GM23338 (cell line): ENCODE measurements around the gene DNAH17. TPM values are rescaled to one million over a fixed set of nuclear protein-coding genes. Genes with fewer than 3 reads are reported as not detected.

Experiments
- ATAC-seq: fragments of 200-7000 bp; cut with Tn5 transposase; 3 replicates; pipeline ENCODE4 v1.9.1; 2020
- DNase-seq: peaks from one replicate; pipeline ENCODE4 v3.0.0-alpha.2; 2015; ENCODE audit warnings: low spot score
- H2AFZ ChIP-seq: fragments of 200-600 bp; sonication (generic); 2 replicates; pipeline ENCODE4 v1.8.0; 2016; ENCODE audit warnings: antibody characterized with exemption, mild to moderate bottlenecking, moderate library complexity
- H3F3A ChIP-seq: fragments of 200-600 bp; sonication (generic); replicated peaks from 2 replicates; pipeline ENCODE4 v1.8.0; 2017; ENCODE audit warnings: antibody characterized with exemption, mixed run types, low read depth
- H3K27ac ChIP-seq: fragments of 200-600 bp; sonication (generic); 2 replicates; pipeline ENCODE4 v1.6.1; 2016; ENCODE audit warnings: low read depth
- H3K27me3 ChIP-seq: fragments of 200-600 bp; sonication (generic); 2 replicates; pipeline ENCODE4 v1.8.0; 2016; ENCODE audit warnings: mild to moderate bottlenecking, mixed run types, moderate library complexity; ENCODE audit not compliant: insufficient read depth
- H3K36me3 ChIP-seq: fragments of 200-600 bp; sonication (generic); 2 replicates; pipeline ENCODE4 v1.8.0; 2016; ENCODE audit warnings: mild to moderate bottlenecking; ENCODE audit not compliant: insufficient read depth
- H3K4me1 ChIP-seq: fragments of 200-600 bp; sonication (generic); 2 replicates; pipeline ENCODE4 v1.8.0; 2016; ENCODE audit warnings: mild to moderate bottlenecking, moderate library complexity; ENCODE audit not compliant: insufficient read depth
- H3K4me2 ChIP-seq: fragments of 200-600 bp; sonication (generic); 2 replicates; pipeline ENCODE4 v1.7.1; 2017; ENCODE audit warnings: mixed run types
- H3K4me3 ChIP-seq: fragments of 200-600 bp; sonication (generic); 2 replicates; pipeline ENCODE4 v1.6.1; 2016; ENCODE audit warnings: mixed run types
- H3K79me2 ChIP-seq: fragments of 200-600 bp; sonication (generic); replicated peaks from 2 replicates; pipeline ENCODE4 v1.8.0; 2017; ENCODE audit warnings: mild to moderate bottlenecking; ENCODE audit not compliant: insufficient read depth
- H3K9me2 ChIP-seq: fragments of 200-600 bp; sonication (generic); 2 replicates; pipeline ENCODE4 v1.8.0; 2017; ENCODE audit not compliant: insufficient read depth
- H4K20me1 ChIP-seq: fragments of 200-600 bp; sonication (generic); replicated peaks from 2 replicates; pipeline ENCODE4 v1.8.0; 2017; ENCODE audit warnings: mild to moderate bottlenecking; ENCODE audit not compliant: insufficient read depth
- H3K27ac Mint-ChIP-seq: 2 replicates; pipeline ENCODE4 v1.8.0; 2020; ENCODE audit warnings: inconsistent platforms, mild to moderate bottlenecking, moderate library complexity, mixed read lengths
- H3K27me3 Mint-ChIP-seq: 3 replicates; pipeline ENCODE4 v1.8.0; 2022; ENCODE audit warnings: low read depth, mild to moderate bottlenecking, moderate library complexity, mixed read lengths, inconsistent platforms; ENCODE audit not compliant: insufficient read depth, poor library complexity
- H3K36me3 Mint-ChIP-seq: 3 replicates; pipeline ENCODE4 v1.8.0; 2021; ENCODE audit warnings: low read depth, mild to moderate bottlenecking, inconsistent platforms, moderate library complexity, mixed read lengths
- H3K4me1 Mint-ChIP-seq: 3 replicates; pipeline ENCODE4 v1.8.0; 2020; ENCODE audit warnings: mild to moderate bottlenecking, inconsistent platforms, mixed read lengths
- H3K4me3 Mint-ChIP-seq: 3 replicates; pipeline ENCODE4 v1.8.0; 2021; ENCODE audit warnings: moderate library complexity, mild to moderate bottlenecking, inconsistent platforms, mixed read lengths
- H3K9me3 Mint-ChIP-seq: 3 replicates; pipeline ENCODE4 v1.8.0; 2020; ENCODE audit warnings: moderate library complexity, mild to moderate bottlenecking, inconsistent platforms, mixed read lengths
- CTCF ChIP-seq, 2 experiments: fragments of 200-600 bp in 1 of 2; sonication (generic) in 1 of 2; conservative IDR thresholded peaks; 2 replicates each; pipeline versions ENCODE4 v1.5.1 to v1.6.1; 2016 to 2017; ENCODE audit warnings: antibody characterized with exemption in 2 of 2, low read depth in 2 of 2, mild to moderate bottlenecking in 2 of 2, moderate library complexity in 1 of 2
- JUNB ChIP-seq: IDR thresholded peaks from one replicate; pipeline ENCODE4 v1.6.1; 2016; ENCODE audit warnings: antibody characterized with exemption; ENCODE audit not compliant: unreplicated experiment
- NANOG ChIP-seq: IDR thresholded peaks from 2 replicates; pipeline ENCODE4 v1.6.1; 2016; ENCODE audit warnings: antibody characterized with exemption, borderline replicate concordance
- POLR2AphosphoS5 ChIP-seq: IDR thresholded peaks from 2 replicates; pipeline ENCODE4 v1.6.1; 2016; ENCODE audit warnings: antibody characterized with exemption, low read depth
- STAT1 ChIP-seq: IDR thresholded peaks from one replicate; pipeline ENCODE4 v1.6.1; 2016; ENCODE audit warnings: antibody characterized with exemption; ENCODE audit not compliant: unreplicated experiment
- ZNF331 ChIP-seq: fragments of 250-450 bp; sonication (Bioruptor Pico); IDR thresholded peaks from 2 replicates; pipeline ENCODE4 v1.5.0; 2020; ENCODE audit warnings: low read depth, mild to moderate bottlenecking, moderate library complexity
- polyA plus RNA-seq: library from polyadenylated mRNA; unstranded; fragments of >200 nt; fragmentation: Nextera tagmentation; extraction: Ambion mirVana; gene quantifications from 2 replicates; pipeline ENCODE4 v1.2.1, GENCODE V29; 2016
- total RNA-seq: library from RNA; depleted of rRNA; stranded (reverse); fragments of >200 nt; shearing (Covaris generic); gene quantifications from 2 replicates; pipeline ENCODE4 v1.2.3, GENCODE V29; 2014
- TF ChIP-seq, protein P1 (sequence below): IDR thresholded peaks from 2 replicates; pipeline ENCODE4 v1.6.1; 2016; ENCODE audit warnings: antibody characterized with exemption
- TF ChIP-seq, protein P2 (sequence below): IDR thresholded peaks from one replicate; pipeline ENCODE4 v1.6.1; 2018; ENCODE audit warnings: antibody characterized with exemption; ENCODE audit not compliant: unreplicated experiment

Gene DNAH17
- total and polyA plus RNA-seq, 2 experiments from 2014 or later, result 0.59 to 2.0 TPM

DNA sequence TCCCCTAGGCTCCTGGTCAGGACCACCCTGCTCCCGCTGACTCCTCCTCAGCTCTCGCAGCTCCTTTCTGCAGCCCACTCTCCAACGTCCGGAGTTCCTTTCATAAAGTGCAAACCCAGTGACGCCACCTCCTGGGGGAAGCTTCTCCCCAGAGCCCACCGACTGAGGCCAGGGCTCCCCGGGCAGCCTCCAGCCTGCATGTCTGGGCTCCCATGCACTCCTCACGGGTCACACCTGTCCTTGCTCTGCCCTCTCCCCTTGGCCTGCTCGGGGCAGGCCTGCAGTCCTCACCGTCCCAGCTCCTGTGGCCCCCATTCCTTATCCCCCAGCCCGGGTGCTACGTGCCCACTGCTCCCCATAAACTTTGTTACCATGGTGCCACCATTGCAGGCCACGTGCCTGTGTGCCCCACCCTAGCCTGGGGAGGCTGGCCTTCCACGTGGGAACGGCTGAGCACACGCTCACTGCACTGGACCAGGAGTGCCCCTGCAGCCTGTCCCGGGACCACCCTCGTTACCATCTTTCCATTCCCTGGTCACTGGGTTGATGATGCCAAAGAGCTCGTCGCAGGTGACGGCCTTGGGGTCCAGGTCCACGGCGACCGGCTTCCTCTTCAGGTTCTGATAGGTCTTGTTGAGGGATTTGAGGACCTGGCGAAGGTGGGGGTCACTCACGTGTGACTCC, 84.9 kb downstream of the DNAH17 start:
- no peak overlapping the region for H2AFZ ChIP-seq
- H3K4me3 Mint-ChIP-seq, result no peak overlapping the region

More for the DNA sequence above, 84.9 kb downstream of the DNAH17 start:
- Histone ChIP-seq H4K20me1 (no peaks in the 10 kb centered on the region; the same call in none of the 2 replicates), H3K4me2 (no peak overlapping the region), H3F3A (no peaks in the 10 kb centered on the region), H3K9me2 (no peaks in the 10 kb centered on the region), H3K4me3 (no peak overlapping the region), H3K4me1 (no peaks in the 10 kb centered on the region), H3K27ac (no peak overlapping the region), H3K79me2 (no peaks in the 10 kb centered on the region), H3K27me3 (no peaks in the 10 kb centered on the region), H3K36me3 (no peaks in the 10 kb centered on the region)
- Mint-ChIP-seq H3K36me3 (no peaks in the 10 kb centered on the region), H3K9me3 (no peaks in the 10 kb centered on the region; the same call in 2 of the 3 replicates), H3K27me3 (peaks cover 22% of the 10 kb centered on the region), H3K4me1 (no peaks in the 10 kb centered on the region; the same call in 1 of the 3 replicates), H3K27ac (no peak overlapping the region)
- TF ChIP-seq, protein P1, sequence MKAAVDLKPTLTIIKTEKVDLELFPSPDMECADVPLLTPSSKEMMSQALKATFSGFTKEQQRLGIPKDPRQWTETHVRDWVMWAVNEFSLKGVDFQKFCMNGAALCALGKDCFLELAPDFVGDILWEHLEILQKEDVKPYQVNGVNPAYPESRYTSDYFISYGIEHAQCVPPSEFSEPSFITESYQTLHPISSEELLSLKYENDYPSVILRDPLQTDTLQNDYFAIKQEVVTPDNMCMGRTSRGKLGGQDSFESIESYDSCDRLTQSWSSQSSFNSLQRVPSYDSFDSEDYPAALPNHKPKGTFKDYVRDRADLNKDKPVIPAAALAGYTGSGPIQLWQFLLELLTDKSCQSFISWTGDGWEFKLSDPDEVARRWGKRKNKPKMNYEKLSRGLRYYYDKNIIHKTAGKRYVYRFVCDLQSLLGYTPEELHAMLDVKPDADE, result no peak
- TF ChIP-seq, protein P2, sequence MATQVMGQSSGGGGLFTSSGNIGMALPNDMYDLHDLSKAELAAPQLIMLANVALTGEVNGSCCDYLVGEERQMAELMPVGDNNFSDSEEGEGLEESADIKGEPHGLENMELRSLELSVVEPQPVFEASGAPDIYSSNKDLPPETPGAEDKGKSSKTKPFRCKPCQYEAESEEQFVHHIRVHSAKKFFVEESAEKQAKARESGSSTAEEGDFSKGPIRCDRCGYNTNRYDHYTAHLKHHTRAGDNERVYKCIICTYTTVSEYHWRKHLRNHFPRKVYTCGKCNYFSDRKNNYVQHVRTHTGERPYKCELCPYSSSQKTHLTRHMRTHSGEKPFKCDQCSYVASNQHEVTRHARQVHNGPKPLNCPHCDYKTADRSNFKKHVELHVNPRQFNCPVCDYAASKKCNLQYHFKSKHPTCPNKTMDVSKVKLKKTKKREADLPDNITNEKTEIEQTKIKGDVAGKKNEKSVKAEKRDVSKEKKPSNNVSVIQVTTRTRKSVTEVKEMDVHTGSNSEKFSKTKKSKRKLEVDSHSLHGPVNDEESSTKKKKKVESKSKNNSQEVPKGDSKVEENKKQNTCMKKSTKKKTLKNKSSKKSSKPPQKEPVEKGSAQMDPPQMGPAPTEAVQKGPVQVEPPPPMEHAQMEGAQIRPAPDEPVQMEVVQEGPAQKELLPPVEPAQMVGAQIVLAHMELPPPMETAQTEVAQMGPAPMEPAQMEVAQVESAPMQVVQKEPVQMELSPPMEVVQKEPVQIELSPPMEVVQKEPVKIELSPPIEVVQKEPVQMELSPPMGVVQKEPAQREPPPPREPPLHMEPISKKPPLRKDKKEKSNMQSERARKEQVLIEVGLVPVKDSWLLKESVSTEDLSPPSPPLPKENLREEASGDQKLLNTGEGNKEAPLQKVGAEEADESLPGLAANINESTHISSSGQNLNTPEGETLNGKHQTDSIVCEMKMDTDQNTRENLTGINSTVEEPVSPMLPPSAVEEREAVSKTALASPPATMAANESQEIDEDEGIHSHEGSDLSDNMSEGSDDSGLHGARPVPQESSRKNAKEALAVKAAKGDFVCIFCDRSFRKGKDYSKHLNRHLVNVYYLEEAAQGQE, result no peak
- TF ChIP-seq NANOG, result no peak
- TF ChIP-seq JUNB, result no peak
- no peak for TF ChIP-seq POLR2AphosphoS5
- TF ChIP-seq ZNF331 (CRISPR knock-in tag), result no peak
- peak in 1 of 2 experiments; percentile 51; a peak in 2 of 4 replicates for TF ChIP-seq CTCF (conservative IDR thresholded peaks at IDR 0.05; ENCODE audit: low read depth in 2 of 2)
- TF ChIP-seq STAT1, result no peak
- DNase-seq (peak; percentile 38), ATAC-seq (peak; percentile 11; the same call in 1 of the 3 replicates)
